ENCODE results near the gene NCAPH2. TPM values are rescaled to one million over a fixed set of nuclear protein-coding genes. Genes with fewer than 3 reads are reported as not detected.

The NCAPH2 gene
- total and polyA plus RNA-seq, 2 of the 8 experiments (the other 6 are each of a cell fraction or from before 2014, with no cell fraction given): 62.2 to 81.6 TPM

DNA sequence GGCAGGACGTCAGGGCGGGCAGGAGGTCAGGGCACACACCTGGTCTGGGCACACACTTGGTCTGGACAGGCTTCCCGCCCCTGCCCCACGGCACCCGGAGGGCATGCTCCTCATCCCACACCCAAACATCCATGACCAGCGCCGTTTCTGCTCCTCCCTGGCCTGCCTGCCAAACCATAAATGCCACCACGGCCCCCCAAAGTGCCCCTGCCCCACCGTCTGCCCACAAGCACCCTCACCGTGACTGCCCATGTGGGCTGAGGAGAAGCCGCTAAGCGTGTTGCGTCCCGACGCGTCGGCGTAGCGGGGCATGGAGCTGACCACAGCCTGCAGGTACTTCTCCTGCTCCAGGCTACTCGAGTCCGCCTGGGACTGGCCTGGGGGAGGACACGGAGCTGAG, 49.0 kb upstream of the NCAPH2 start:
- Histone ChIP-seq H3K14ac (ENCODE audit: insufficient read length) (no peak overlapping the region), H4K8ac (ENCODE audit: extremely low read depth, insufficient read depth, low read length) (no peak overlapping the region), H3K4me2 (ENCODE audit: insufficient read depth in 1 of 2, low read depth in 2 of 2, low read length in 2 of 2) (no peak overlapping the region), H3K79me2 (ENCODE audit: control insufficient read depth in 1 of 2, insufficient read depth in 2 of 2, low read length in 2 of 2) (no peaks in the 10 kb centered on the region), H4K91ac (replicated peaks; ENCODE audit: insufficient read length, low read length) (no peak overlapping the region), H3K27ac (ENCODE audit: low read depth, low read length) (no peak overlapping the region), H2BK20ac (ENCODE audit: low read length) (no peak overlapping the region), H3K79me1 (ENCODE audit: low read depth, low read length) (no peaks in the 10 kb centered on the region), H2AK5ac (ENCODE audit: low read depth, low read length) (no peak overlapping the region), H3K56ac (replicated peaks; ENCODE audit: insufficient read length, low read depth, low read length) (no peak overlapping the region), H3K4ac (replicated peaks; ENCODE audit: insufficient read length, low read depth, low read length) (no peak overlapping the region), H3K36me3 (ENCODE audit: control insufficient read depth in 2 of 4, insufficient read depth in 4 of 4, low read length in 3 of 4) (peaks cover 12 to 77% (median 42%) of the 10 kb centered on the region in 4 experiments), H3K23ac (ENCODE audit: insufficient read length) (no peak overlapping the region), H3K23me2 (ENCODE audit: low read depth, low read length) (no peaks in the 10 kb centered on the region), H2BK12ac (ENCODE audit: low read depth, low read length) (no peak overlapping the region), H2AFZ (ENCODE audit: low read length) (no peak overlapping the region), H3K9ac (replicated peaks in 1 of 4; ENCODE audit: extremely low read depth in 1 of 4, low read depth in 3 of 4, low read length in 3 of 4) (no peak overlapping the region), H3K27me3 (replicated peaks in 1 of 4; ENCODE audit: control insufficient read depth in 3 of 4, extremely low read depth in 1 of 4, insufficient read depth in 3 of 4, low read length in 3 of 4) (no peaks in the 10 kb centered on the region; a peak in 1 of 7 replicates), H3K18ac (ENCODE audit: extremely low read depth, low read length) (no peak overlapping the region), H3K4me1 (replicated peaks in 1 of 4; ENCODE audit: control insufficient read depth in 3 of 4, insufficient read depth in 4 of 4, low read length in 3 of 4) (no peaks in the 10 kb centered on the region), H2BK15ac (ENCODE audit: low read length) (no peak overlapping the region), H2BK5ac (ENCODE audit: low read depth, low read length) (no peak overlapping the region), H4K20me1 (replicated peaks in 1 of 2; ENCODE audit: control insufficient read depth in 1 of 2, insufficient read depth in 2 of 2, low read length in 2 of 2) (peaks cover 18 to 19% of the 10 kb centered on the region in 2 experiments), H2BK120ac (replicated peaks; ENCODE audit: low read depth, low read length) (no peak overlapping the region), H4K5ac (ENCODE audit: insufficient read length, low read depth, low read length) (no peak overlapping the region), H3K9me3 (ENCODE audit: insufficient read depth in 2 of 2, low read depth in 1 of 2, low read length in 1 of 2) (no peaks in the 10 kb centered on the region), H3K4me3 (ENCODE audit: extremely low read depth in 1 of 4, insufficient read depth in 2 of 4, low read depth in 3 of 4, low read length in 4 of 4) (no peak overlapping the region)
- WGBS, 2 experiments (ENCODE audit: extremely low coverage in 1 of 2, insufficient coverage in 1 of 2, insufficient read length in 1 of 2, insufficient replicate concordance in 2 of 2, low coverage in 1 of 2, low lambda C conversion rate in 2 of 2, missing lambda C conversion rate in 1 of 2): 92% methylated on average over 22 of the region's 22 CpGs; no CpG with 5 or more reads in 1 of the 2 experiments
- TF ChIP-seq SIN3A (conservative IDR thresholded peaks at IDR 0.05 in 1 of 2, IDR thresholded peaks at IDR 0.05 in 1 of 2; ENCODE audit: low read depth in 1 of 2, low read length in 2 of 2): no peak
- TF ChIP-seq YY1 (IDR thresholded peaks at IDR 0.05; ENCODE audit: low read depth, low read length): no peak
- no peak for TF ChIP-seq POLR2AphosphoS5 (IDR thresholded peaks at IDR 0.05; ENCODE audit: low read depth, low read length)
- no peak for TF ChIP-seq EP300 (IDR thresholded peaks at IDR 0.05; ENCODE audit: borderline replicate concordance in 1 of 2, low read depth in 2 of 2, low read length in 2 of 2)
- TF ChIP-seq JUN (IDR thresholded peaks at IDR 0.05; ENCODE audit: low read depth, low read length): no peak
- no peak for TF ChIP-seq MAFK (IDR thresholded peaks at IDR 0.05; ENCODE audit: low read depth, low read length)
- TF ChIP-seq SRF (IDR thresholded peaks at IDR 0.05; ENCODE audit: low read depth, low read length): no peak
- TF ChIP-seq RBBP5 (IDR thresholded peaks at IDR 0.05; ENCODE audit: borderline replicate concordance, low read depth, low read length): no peak
- no peak for TF ChIP-seq RAD21 (IDR thresholded peaks at IDR 0.05 in 1 of 2, conservative IDR thresholded peaks at IDR 0.05 in 1 of 2; ENCODE audit: low read depth in 2 of 2, low read length in 2 of 2)
- no peak for TF ChIP-seq KDM1A (IDR thresholded peaks at IDR 0.05; ENCODE audit: borderline replicate concordance, low read length)
- TF ChIP-seq CHD2 (IDR thresholded peaks at IDR 0.05; ENCODE audit: low read length): no peak
- POLR2A ChIA-PET (ENCODE audit: partially characterized antibody): interaction anchor here (0.9 to 1.7 kb wide), 3 partner anchors 9 to 22 kb away, joined by 3 to 5 read pairs (median 3); no protein-coding TSS in a partner anchor
- CTCF ChIA-PET (ENCODE audit: partially characterized antibody): interaction anchor here (0.9 to 6.0 kb wide), 2 partner anchors 11 to 39 kb away, joined by 3 to 60 read pairs; no protein-coding TSS in a partner anchor
- FAIRE-seq (no peak), DNase-seq (ENCODE audit: low read depth in 1 of 2, low spot score in 2 of 2) (no peak)

Measured in H1 (cell line).